ENCODE data around the gene TRPM4.
"Not testable (repeated sequence)": the region's sequence is repeated elsewhere in the genome, so short reads cannot be mapped to it uniquely, and the experiment has no call there.

The TRPM4 gene

DNA sequence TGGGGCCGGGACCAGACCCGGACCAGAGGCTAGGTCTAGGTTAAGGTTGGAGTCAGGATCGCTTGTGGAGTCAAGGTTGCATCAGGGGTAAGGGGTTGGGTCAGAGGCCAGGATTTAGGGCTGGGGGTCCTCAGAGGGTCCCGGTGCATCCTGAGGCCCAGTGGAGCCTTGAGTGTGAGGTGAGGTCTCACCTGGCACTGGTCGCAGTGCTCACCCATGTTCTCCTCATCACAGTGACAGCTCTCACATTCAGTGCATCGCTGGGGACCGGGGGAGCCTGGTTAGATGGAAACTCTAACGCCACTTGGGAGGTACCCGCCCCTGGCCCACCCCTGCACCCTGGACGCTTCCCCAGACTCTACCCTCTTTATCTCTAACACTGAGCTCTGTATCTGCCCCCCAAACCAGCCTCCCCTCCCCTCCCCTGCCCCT lies 5.5 kb upstream of the TRPM4 start:
- DNase-seq = no peak

DNA sequence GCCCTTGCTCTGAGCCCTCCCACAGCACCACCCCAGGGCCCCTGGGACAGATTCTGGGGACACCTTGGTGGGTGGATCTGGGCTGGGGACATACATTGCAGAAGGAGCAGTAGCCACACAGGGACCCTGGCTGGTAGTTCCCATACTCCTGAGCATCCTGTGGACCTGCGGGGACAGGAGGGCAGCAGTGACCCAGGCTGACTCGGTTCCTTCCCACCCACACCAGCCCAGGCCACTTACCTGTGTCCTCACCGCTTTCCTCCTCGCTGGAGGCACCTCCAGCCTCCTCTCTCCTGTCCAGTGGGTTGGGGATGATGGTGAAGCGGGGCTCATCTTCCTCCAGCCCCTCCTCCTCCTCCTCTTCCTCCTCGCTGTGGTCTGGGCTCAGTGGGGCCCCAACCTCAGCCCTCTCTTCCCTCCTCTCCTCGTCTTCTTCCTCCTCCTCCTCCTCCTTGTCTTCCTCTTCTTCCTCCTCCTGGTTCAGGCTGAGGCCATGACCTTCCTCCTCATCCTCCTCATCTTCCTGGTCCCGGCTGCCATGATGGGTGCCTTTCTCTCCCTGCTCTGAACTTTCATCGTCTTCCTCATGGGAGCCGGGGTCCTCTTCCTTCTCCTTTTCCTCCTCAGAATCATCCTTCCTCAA lies 4.3 kb upstream of the TRPM4 start:
- no peak for DNase-seq

DNA sequence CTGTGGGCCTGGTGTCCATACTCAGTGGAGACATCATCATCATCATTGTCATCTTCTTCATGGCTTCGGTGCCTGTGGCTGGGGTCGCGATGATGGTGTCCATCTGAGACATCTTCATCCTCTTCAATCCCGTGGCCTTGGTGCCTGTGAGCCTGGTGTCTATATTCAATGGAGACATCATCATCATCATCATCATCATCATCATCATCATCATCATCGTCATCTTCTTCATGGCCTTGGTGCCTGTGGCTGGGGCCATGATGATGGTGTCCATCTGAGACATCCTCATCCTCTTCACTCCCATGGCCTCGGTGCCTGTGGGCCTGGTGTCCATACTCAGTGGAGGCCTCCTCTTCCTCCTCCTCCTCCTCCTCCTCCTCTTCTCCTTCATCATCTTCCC lies 3.3 kb upstream of the TRPM4 start:
- DNase-seq = no peak

DNA sequence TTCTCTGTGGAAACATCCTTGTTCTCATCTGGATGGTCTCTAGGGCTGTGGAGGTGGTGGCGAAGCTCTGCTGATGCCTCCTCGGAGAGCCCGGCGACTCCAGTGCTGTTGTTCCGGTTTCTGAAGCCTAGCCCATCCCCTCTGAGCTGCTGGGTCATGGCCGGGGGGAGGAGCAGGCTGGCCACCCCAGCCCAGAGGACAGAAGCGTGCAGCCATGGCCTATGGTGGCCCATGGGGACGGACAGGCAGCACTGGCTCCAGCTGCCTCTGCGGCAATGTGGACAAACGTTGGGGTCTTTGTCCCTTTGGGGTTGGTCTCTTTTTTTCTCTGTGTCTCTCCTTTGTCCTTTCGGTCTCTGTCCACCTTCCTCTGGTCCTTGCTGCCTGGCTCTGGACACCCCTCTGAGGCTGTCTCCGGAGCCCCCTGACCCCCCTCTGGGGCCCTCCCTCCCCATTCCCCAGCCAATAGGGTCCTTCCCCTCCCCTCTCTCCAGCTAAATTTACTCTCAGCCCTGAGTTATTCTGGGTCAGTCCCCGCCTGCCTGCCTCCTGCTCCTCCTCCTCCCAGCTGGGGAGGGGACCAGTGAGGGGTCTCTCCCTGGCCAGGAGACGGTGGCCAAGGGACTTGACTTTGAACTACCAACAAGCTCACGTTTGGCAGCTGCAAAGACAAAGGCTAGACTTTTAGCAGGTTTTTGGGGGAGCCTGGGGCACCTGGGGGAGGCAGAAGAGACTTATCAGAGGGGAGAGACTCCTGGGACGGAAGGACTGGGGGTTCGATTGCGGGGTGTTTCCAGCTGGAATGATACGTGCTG lies 2.4 kb upstream of the TRPM4 start, which contains the start of gene HRC:
Gene HRC, minus strand, starts transcription at position 392 of the 815 bp plus-strand sequence. Its CDS starts 159 bp downstream, at position 233.
- no peak for DNase-seq

- no peak for DNase-seq
Observed at GRCh38 chr19:49155820-49156346, 1.7 kb upstream of the TRPM4 start.

DNA sequence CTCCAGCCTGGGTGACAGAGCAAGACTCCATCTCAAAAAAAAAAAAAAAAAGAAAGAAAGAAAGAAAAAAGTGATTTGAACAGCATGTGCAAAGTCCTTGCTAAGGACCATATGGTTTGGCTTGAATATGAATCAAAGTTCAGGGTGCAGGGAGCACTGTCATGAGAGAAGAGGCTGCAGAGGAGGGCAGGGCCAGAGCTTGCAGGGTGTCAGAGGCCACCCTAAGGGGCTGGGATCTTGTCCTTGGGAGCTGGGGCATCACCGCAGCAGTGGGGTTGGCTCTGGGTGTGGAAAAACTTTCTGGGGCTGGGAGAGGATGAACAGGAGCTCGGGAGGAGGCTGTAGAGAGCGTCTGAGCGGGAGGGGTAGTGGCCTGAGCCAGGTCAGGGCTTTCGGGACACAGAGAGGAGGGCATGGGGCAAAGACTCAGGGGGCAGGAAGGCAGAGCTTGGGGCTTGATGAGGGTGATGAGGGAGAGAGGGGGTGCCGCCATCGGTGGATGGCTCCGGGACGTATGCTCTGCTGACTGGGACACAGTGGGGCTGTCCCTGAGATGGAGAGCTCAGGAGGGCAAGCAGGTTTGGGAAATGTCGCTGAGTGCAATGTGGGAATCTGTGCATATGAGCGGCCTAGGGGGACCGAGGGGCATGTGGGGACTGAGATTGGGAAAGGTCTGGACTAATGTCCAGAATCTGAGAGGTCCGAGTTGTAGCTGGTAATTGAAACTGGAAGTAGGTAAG lies 3.0 kb downstream of the TRPM4 start:
- no peak for DNase-seq

- no peak for DNase-seq
Observed at GRCh38 chr19:49161987-49162386, 4.4 kb downstream of the TRPM4 start.

DNA sequence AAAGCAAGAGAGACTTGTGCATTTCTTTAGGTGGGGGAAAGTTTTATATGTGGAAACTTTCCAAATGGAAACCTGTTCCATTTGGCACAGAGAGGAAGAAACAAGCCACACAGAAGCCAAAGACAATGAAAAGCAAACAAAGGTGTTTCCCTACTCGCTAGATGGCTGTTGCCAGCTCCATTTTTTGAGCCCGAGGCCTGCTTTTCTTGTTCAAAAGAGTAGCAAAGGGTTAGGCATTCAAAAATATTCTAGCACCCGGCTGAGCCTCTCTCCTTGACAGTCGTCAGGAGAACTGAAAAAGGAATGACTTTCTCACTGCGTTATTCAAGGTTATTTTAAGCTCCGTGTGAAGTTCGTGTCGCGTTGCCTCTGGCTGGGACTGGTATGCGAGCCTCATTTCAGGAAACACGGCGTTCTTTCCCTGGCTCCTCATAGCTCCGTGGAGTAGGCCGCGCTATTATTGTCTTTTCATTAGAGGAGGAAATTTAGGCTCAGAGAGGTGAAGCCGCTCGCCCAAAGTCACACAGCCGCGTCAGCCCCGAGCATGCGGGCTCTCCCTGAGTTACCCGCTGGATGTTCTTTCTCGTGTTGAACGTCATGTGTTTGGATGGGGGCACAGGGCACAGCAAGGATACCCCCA lies 7.6 kb downstream of the TRPM4 start:
- no peak for DNase-seq

DNA sequence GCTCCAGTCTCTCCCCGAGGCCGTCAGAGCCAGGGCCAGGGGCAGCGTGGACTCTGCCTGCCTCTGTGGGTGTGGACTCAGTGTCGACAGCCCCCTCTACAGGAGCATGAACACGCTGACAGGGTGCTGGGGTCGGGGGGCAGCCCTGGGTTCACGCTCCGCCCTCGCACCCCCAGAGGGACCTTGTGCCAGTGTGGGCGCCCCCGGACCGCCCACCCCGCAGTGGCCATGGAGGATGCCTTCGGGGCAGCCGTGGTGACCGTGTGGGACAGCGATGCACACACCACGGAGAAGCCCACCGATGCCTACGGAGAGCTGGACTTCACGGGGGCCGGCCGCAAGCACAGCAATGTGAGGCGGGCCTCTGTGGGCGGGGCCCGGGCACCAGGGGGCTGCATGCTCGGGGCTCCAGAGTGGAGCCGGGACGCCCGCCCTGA lies 8.3 kb downstream of the TRPM4 start:
- no peak for DNase-seq

GRCh38 chr19:49167857-49168409 lies 10.3 kb downstream of the TRPM4 start:
- no peak for DNase-seq

DNA sequence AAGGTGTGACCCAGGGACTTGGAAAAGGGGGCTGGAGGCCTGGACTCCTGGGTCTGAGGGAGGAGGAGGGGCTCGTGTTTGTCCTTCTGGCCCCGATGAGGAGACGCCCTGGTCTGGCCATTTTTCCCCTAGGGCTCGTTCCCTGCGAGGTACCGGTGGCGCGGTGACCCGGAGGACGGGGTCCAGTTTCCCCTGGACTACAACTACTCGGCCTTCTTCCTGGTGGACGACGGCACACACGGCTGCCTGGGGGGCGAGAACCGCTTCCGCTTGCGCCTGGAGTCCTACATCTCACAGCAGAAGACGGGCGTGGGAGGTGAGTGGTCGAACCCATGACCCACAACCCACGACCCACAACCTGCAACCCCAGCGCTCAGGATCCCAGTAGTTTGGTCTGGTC lies 10.8 kb downstream of the TRPM4 start:
- DNase-seq = no peak

DNA sequence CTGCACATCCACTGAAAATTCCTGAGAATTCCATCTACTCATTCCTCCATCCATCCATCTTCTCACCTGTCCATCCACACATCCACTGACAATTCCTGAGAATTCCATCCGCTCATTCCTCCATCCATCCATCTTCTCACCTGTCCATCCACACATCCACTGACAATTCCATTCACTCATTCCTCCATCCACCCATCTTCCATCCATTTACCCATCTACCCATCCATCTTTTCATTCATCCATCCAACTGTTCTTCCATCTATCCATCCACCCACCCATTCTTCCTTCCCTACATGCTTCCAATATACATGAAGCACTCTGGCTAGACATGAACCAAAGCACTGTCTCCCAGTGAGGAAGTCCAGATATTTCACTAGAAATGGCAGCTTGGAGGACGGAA lies 15.6 kb downstream of the TRPM4 start:
- DNase-seq = no peak

DNA sequence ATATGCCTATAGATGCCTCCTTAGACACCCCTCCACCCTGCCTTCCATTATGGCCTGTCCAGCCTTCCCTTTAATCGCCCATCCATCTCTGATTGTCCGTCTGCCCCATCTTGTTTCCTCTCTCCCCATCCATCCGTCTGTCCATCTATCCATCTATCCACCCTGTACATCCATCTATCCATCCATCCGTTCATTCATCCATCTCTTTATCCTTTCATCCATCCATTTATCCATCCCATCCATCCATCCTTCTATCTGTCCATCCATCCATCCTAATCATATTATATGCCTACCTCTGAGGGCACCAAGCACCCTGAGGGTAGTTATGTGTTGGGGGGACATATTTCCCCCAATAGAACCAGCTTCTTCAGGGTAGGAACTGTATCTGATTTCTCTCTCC lies 23.1 kb downstream of the TRPM4 start:
- DNase-seq = no peak

DNA sequence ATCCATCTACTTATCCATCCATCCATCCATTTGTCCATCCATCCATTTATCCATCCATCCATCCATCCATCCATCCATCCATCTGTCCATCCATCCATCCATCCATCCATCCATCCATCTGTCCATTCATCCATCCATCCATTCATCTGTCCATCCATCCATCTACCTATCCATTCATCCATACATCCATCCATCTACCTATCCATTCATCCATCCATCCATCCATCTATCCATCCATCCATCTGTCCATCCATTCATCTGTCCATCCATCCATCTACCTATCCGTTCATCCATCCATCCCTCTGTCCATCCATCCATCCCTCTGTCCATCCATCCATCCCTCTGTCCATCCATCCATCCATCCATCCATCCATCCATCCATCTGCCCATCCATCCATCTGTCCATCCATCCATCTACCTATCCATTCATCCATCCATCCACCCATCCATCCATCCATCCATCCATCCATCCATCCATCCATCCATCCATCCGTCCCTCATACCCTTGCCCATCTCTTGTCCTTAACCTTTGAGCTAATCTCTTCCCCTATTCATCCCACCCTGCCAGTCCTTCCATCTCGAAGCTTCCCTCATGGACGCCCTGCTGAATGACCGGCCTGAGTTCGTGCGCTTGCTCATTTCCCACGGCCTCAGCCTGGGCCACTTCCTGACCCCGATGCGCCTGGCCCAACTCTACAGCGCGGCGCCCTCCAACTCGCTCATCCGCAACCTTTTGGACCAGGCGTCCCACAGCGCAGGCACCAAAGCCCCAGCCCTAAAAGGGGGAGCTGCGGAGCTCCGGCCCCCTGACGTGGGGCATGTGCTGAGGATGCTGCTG lies 24.6 kb downstream of the TRPM4 start:
- DNase-seq = not testable (repeated sequence)

- DNase-seq = no peak
Observed at GRCh38 chr19:49182848-49183375, 25.3 kb downstream of the TRPM4 start.

DNA sequence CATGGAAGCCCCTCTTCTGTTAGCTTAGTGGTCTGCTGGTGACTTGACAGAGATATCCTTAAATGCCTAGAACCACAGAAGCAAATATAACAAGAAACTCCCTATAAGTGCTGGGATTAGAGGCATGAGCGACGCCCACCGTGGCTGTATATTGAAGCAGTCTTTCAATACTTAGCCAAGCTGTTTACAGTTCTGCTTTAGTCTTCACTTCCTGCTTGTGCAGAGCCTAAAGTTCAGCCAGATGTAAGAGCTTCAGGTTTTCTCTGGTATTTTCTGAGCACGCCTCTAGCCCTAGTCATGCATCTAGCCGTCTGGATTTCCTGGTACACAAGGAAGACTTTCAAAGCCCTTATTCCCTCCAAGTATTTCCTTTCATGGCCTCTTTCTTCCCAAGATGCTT lies 28.5 kb downstream of the TRPM4 start:
- DNase-seq = no peak

DNA sequence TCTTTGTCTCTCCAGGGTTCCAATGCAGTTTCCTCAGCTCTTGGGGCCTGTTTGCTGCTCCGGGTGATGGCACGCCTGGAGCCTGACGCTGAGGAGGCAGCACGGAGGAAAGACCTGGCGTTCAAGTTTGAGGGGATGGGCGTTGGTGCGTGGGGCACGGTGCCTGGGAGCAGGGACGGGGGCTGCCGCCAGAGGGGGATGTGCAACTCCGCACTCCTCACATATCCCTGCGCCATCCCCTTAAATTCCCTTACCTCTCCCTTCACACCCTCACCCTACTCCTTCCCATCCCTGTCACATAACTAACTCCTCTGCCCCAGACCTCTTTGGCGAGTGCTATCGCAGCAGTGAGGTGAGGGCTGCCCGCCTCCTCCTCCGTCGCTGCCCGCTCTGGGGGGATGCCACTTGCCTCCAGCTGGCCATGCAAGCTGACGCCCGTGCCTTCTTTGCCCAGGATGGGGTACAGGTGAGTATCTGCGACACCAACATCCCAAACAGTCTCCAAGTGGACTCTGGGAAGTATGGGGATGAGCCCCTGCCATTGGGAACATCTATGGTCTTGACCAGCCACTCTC lies 31.1 kb downstream of the TRPM4 start:
- DNase-seq = no peak

- no peak for DNase-seq
Observed at GRCh38 chr19:49189259-49189658, 31.7 kb downstream of the TRPM4 start.

GRCh38 chr19:49190781-49191180 lies 33.2 kb downstream of the TRPM4 start:
- DNase-seq = no peak

- no peak for DNase-seq
Observed at GRCh38 chr19:49193822-49194394, 36.3 kb downstream of the TRPM4 start.

DNA sequence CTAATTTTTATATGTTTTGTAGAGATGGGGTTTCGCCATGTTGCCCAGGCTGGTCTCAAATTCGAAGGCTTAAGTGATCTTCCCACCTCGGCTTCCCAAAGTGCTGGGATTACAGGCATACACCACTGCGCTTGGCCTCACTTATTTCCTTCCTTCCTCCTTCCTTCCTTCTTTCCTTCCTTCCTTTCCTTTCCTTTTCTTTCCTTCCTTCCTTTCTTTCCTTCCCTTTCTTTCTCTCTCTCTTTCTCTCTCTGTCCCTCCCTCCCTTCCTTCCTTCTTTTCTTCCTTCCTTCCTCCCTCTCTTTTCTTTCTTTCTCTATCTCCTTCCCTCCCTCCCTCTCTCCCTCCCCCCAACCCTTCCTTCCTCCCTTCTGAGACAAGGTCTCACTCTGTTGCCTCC lies 36.8 kb downstream of the TRPM4 start:
- no peak for DNase-seq

All from fibroblast of skin of right biceps (primary cell).